IgD-negative memory B cell (primary cell): ENCODE measurements around the gene EPHA10. TPM values are rescaled to one million over a fixed set of nuclear protein-coding genes. Genes with fewer than 3 reads are reported as not detected.

Experiments
- H3K27ac Mint-ChIP-seq, 3 donors: one replicate each; pipeline ENCODE4 v1.8.0; 2020 to 2022; ENCODE audit warnings: mild to moderate bottlenecking in 3 of 3, mixed read lengths in 3 of 3, moderate library complexity in 1 of 3
- H3K27me3 Mint-ChIP-seq: one replicate; pipeline ENCODE4 v1.8.0; 2021; ENCODE audit warnings: mixed read lengths
- H3K36me3 Mint-ChIP-seq: one replicate; pipeline ENCODE4 v1.8.0; 2020; ENCODE audit warnings: mild to moderate bottlenecking, mixed read lengths
- H3K4me1 Mint-ChIP-seq, 3 donors: one replicate each; pipeline ENCODE4 v1.8.0; 2020 to 2022; ENCODE audit warnings: mixed read lengths in 3 of 3, mild to moderate bottlenecking in 1 of 3
- H3K4me3 Mint-ChIP-seq, 4 donors: one replicate each; pipeline ENCODE4 v1.8.0; 2020 to 2022; ENCODE audit warnings: mild to moderate bottlenecking in 4 of 4, mixed read lengths in 4 of 4, moderate library complexity in 3 of 4
- H3K9me3 Mint-ChIP-seq, 3 donors: one replicate each; pipeline ENCODE4 v1.8.0; 2020 to 2021; ENCODE audit warnings: mixed read lengths in 3 of 3, mild to moderate bottlenecking in 1 of 3
- polyA plus RNA-seq: library from polyadenylated mRNA; unstranded; fragments of 300-500 nt; fragmentation: Illumina TruSeq; gene quantifications from one replicate; pipeline ENCODE4 v1.2.3, GENCODE V29; 2021

EPHA10 gene
- polyA plus RNA-seq, 1 donor from 2014 or later = not detected

DNA sequence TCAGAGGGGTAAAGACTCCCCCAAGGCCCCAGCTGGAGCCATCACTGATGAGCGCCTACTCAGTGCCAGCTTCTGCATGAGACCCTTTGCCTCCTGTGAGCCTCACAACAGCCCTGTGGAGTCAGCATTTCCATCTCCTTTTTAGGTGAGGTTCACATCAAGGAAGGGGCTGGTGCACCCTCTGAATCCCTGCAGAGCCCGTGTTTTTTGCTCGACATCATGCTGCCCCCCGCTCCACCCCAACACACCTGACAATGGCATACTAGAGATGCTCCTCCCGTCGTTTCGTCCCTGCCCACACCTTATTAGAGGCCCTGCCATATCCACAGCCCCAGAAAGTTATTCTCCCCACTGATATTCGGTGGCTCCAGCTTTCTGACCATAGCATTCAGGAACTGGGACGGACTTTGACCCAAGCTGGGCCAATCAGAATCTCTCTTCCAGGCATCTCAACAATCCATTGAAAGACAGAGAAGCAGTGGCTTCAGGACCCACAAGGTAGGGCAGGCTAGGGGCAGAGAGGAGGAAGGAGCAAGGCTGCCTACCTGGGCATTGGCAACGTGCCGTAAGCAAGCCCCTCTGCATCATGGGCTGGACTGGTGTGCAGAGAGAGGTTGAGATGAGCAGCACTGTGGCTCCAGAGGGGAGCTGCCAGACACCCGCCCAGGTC, 32.7 kb downstream of the EPHA10 start:
- Mint-ChIP-seq H3K27me3 (peaks cover 30% of the 10 kb centered on the region), H3K36me3 (peaks cover 2% of the 10 kb centered on the region), H3K27ac (no peak overlapping the region), H3K4me3 (no peak overlapping the region), H3K9me3 (peaks cover 0 to 3% (median 0%) of the 10 kb centered on the region in 3 donors), H3K4me1 (peaks cover 0 to 1% (median 0%) of the 10 kb centered on the region in 3 donors)

DNA sequence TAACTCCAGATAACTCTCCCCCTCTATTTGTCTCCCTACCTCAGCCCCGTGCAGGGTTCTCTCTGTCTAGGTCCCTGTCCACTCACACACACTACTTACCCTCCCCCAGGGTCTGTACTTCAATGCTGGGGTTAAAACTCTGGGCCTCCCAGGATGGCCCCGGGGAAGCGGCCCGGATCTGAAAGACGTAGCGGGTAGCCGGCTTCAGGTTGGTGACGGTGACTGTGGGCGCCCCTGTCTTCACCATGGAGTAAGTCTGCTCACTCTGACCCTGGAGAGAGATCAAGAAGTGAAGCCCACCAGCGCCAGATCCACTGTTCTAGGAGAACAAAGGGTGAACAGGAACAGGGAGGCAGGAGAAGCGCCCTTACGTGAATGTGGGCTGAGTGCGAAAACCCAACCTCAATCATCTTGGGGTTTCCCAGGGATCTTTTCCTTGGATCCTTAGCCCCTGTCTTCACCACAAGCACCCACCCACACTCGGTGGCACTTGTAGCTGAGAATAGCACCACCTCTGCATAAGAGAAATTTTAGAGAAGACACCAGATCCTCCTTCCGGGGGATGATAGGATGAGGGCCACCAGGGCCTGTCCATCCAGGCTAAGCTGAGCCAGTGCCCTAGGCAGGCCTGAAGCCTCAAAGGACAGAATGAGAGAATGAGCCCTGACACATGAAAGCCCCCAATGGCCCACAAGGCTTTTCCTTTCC, 33.5 kb downstream of the EPHA10 start:
- no peak overlapping the region for H3K4me3 Mint-ChIP-seq
- no peaks in the 10 kb centered on the region for H3K4me1 Mint-ChIP-seq
- peaks cover 30% of the 10 kb centered on the region for H3K27me3 Mint-ChIP-seq
- peaks cover 2% of the 10 kb centered on the region for H3K36me3 Mint-ChIP-seq
- peaks cover 0 to 3% (median 0%) of the 10 kb centered on the region in 3 donors for H3K9me3 Mint-ChIP-seq
- H3K27ac Mint-ChIP-seq = no peak overlapping the region

DNA sequence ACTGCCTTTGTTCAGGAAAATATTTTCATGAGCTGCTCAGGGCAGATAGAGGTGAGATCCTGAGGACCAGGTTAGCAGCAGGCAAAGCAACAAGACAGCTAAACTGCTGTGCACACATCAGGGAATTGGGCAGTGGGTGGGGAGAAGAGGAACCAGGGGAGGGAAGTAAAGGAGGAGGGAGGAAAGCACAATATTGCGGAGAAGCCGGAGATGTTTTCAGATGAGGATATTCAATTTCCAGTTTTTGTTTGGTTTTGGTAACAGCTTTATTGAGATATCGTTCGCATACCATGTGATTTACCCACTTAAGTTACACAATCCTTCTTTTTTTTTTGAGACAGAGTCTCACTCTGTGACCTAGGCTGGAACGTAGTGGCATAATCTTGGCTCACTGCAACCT, 34.5 kb downstream of the EPHA10 start:
- Mint-ChIP-seq H3K36me3 (peaks cover 2% of the 10 kb centered on the region), H3K27me3 (peaks cover 23% of the 10 kb centered on the region), H3K4me1 (no peaks in the 10 kb centered on the region), H3K9me3 (no peaks in the 10 kb centered on the region), H3K4me3 (no peak overlapping the region), H3K27ac (no peak overlapping the region)

DNA sequence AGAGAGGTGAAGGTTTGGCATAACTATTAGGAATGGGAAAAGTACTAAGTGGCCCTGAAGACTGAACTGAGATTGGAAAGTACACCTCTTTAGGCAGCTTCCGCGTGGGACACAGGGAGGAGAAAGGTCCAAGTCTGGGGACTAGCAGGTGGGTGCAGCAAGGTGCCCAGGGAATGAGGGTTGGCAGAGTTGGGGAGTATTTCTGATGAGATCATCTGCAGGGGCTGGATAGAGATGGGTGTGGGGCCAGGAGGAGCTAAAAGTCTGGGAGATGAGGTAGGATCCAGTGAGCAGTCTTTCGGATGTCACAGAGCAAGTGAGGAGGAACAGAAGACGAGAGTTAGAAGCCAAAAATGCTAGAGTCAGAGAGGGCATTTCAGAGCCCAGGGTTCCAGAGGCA, 36.5 kb downstream of the EPHA10 start:
- peaks cover 7% of the 10 kb centered on the region for H3K36me3 Mint-ChIP-seq
- no peak overlapping the region for H3K27ac Mint-ChIP-seq
- peaks cover 12% of the 10 kb centered on the region for H3K27me3 Mint-ChIP-seq
- peaks cover 0 to 2% (median 0%) of the 10 kb centered on the region in 3 donors for H3K4me1 Mint-ChIP-seq
- H3K4me3 Mint-ChIP-seq = no peak overlapping the region
- peaks cover 0 to 2% (median 0%) of the 10 kb centered on the region in 3 donors for H3K9me3 Mint-ChIP-seq

DNA sequence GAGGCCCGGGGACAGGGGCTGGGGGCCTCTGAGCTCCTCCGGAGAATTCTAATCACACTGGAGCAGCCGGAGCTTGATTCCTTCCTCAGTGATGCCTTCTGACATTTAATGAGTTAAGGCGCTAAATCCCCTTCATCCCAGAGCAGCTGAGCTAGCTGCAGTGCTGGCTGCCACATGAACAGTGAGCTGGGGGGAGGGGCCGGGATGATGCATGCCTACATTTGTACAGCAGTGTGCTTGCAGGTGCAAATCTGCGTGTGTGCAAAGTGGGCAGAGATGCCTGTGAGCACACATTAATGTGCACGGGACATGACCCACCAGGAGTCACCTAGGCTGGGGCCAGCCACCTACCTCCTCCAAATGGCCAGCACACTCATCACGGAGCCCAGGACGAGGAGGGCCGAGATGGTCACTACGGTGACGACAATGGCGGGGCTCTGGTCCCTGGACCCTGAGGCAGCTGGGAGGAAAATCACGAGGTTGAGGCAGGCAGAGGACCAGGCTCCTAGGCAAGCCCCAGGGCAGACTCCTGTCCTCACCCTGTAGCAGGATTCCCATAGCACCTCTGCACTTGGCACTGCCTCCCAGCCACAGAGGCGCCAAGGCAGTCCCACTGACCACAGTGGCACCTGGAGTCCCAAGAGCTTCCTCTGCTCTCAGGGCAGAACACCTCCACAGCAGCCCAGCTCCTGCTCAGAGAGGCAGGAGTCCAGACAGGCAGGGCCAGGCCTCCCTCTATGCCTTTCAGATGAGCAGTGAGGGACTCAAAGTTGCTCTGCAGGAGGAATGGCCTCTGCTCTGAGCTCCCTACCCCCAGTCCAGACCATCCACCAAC, 38.0 kb downstream of the EPHA10 start:
- Mint-ChIP-seq H3K9me3 (peaks cover 0 to 2% (median 0%) of the 10 kb centered on the region in 3 donors), H3K4me1 (peaks cover 0 to 2% (median 0%) of the 10 kb centered on the region in 3 donors), H3K27ac (no peak overlapping the region), H3K36me3 (peaks cover 7% of the 10 kb centered on the region), H3K27me3 (peaks cover 6% of the 10 kb centered on the region), H3K4me3 (no peak overlapping the region)

DNA sequence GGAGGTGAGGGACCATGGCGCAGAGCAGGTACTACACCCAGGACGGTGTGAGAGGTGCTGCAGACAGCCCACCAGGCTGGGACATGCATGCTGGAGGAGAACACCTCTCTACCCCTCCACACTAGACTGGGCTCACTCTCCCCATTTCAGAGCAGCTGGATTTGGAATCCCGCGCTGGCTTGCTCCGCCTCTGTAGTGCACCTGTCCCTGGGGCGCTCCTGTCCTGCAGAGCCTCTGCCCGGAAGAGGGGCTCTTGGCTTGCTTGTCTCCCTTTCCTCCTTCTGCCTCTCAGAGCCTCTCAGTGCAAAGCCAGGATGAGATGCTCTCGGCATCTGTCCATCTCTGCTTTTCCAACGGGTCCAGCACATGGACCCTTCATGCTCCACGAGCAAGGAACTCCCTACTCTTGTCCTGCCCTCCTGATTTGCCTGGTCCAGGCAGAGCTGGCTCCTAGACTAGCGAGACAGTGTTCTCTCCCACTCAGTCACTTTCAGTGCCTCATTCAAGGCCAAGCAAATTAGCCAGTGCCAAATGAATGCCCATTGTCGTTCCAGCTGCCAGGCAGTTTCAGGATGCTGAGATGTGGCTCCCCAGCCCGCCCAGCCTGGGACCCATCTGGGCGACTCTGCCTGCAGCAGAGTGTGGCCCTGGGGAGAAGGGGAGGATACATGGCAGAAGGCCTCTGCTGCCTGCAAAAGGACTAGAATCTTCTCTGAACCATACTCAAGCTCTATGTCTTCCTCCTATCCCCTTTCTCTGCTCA, 38.9 kb downstream of the EPHA10 start:
- peaks cover 7% of the 10 kb centered on the region for H3K36me3 Mint-ChIP-seq
- H3K27ac Mint-ChIP-seq = no peak overlapping the region
- peaks cover 0 to 2% (median 0%) of the 10 kb centered on the region in 3 donors for H3K9me3 Mint-ChIP-seq
- peaks cover 0 to 2% (median 0%) of the 10 kb centered on the region in 3 donors for H3K4me1 Mint-ChIP-seq
- H3K27me3 Mint-ChIP-seq = peaks cover 3% of the 10 kb centered on the region
- no peak overlapping the region for H3K4me3 Mint-ChIP-seq

DNA sequence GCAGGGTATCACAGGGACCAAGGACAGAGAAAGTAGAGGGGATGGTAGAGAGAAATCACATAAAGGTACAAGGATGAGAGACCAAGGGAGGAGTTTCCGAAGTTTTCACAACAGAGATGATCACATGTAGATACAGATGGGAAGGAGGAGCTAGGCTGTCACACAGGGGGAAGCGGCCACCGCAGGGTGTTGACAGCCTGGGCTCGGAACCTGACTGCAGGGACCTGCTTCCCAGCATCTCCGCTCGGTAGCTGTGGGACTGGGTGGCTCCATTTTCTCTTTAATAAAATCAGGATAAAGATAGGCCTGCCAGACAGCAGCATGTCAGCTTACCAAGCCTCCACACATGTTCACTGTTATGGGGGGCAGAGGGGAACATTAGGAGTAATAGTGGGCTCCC, 40.3 kb downstream of the EPHA10 start:
- peak overlapping the region in 1 of 3 donors; percentile 84 for H3K27ac Mint-ChIP-seq
- peaks cover 0 to 2% (median 0%) of the 10 kb centered on the region in 3 donors for H3K4me1 Mint-ChIP-seq
- no peak overlapping the region for H3K4me3 Mint-ChIP-seq
- H3K9me3 Mint-ChIP-seq = peaks cover 0 to 2% (median 0%) of the 10 kb centered on the region in 3 donors
- peaks cover 7% of the 10 kb centered on the region for H3K36me3 Mint-ChIP-seq
- no peaks in the 10 kb centered on the region for H3K27me3 Mint-ChIP-seq

DNA sequence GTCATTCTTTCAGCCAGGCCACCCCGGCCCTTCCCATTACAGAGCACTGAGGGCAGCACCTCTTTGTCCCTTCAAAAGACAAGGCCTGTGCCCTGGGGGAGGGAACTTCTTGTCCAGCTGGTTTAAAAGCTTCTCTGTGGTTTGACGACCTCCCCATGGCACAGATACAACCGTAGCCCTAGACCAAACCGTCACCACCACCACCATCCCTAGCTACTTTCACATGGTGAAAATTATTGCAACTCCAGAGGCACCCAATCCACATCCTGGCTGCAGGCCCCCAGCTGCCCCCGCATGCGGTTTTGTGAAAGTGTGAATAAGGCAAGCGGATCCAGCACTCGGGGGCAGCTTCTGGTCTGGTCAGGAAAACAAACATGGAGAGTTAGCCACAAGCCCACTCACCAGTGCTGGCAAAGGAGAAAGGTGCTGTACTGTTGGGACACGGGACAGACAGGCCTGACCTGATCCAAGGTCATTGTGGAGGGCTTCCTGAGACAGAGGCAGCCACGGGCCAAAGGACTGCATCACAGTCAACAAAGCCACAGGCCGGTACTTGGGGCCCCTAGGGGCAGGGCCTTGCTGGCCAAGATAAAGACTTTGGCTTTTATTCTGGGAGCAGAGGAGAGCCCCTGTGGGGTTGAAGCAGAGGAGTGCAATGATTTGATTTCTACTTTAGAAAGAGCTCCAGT, 41.4 kb downstream of the EPHA10 start:
- Mint-ChIP-seq H3K4me1 (peaks cover 0 to 2% (median 0%) of the 10 kb centered on the region in 3 donors), H3K9me3 (peaks cover 0 to 2% (median 0%) of the 10 kb centered on the region in 3 donors), H3K27ac (no peak overlapping the region), H3K4me3 (no peak overlapping the region), H3K27me3 (peaks cover 3% of the 10 kb centered on the region), H3K36me3 (peaks cover 7% of the 10 kb centered on the region)

DNA sequence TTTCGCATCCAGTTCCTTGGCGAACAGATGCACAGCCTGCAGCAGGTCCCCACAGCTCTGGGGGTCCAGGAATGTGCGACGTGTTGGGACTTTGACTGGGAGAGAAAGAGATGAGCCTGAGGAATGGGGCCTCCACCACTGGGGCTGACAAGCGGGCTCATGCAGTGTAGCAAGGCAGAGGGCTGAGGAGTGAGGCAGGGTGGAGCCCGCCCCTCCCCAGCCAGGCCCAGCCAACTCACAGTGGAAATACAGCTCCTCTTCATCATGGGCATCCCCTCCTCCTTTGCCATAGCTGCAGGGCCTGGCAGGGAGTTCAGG, 41.9 kb downstream of the EPHA10 start:
- Mint-ChIP-seq H3K36me3 (peaks cover 6% of the 10 kb centered on the region), H3K4me3 (no peak overlapping the region), H3K9me3 (peaks cover 0 to 2% (median 0%) of the 10 kb centered on the region in 3 donors), H3K4me1 (peaks cover 0 to 2% (median 0%) of the 10 kb centered on the region in 3 donors), H3K27ac (no peak overlapping the region), H3K27me3 (peaks cover 3% of the 10 kb centered on the region)

DNA sequence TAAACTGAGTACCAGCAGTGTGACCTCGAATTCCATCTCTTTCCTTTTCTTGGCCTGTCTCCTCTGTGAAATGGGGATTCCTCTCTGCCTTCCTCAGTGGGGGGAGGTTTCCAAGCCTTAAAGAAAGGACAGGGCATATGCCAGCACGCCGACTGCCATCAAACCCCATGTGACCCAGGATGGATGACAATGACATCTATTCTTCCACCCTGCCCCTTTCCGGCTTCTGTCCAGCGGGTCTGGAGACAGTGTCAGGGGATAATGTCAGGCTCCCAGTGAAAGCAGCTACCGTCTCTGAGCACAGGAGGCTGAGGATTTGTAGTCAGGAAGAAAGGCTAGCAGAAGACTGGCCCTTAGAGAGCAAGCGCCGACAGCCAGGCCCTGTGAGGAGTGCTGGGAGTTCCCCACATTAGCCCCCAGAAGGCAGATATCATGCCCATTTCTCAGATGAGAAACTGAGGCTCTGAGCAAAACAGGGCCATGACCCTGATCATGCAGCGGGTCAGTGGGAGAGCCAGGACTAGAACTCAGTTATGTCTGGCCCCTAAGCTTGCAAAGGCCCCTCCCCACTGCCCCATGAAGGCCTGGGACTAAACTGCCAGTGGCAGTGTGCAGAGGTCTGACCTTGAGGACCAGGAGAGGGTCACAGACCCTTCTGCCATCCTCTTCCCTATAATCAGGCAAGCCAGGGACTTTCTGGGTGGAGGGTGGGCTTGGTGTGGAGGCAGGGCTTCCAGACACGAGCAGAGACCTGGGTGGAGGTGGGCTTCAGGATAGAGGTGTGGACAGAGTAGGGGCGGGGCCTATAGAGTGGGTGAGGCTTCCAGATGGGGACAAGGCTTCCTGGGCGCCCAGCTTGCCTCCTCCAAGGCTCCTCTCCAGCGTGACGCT, 42.5 kb downstream of the EPHA10 start:
- Mint-ChIP-seq H3K9me3 (peaks cover 0 to 2% (median 0%) of the 10 kb centered on the region in 3 donors), H3K4me3 (no peak overlapping the region), H3K36me3 (peaks cover 6% of the 10 kb centered on the region), H3K27ac (no peak overlapping the region), H3K4me1 (peaks cover 0 to 2% (median 0%) of the 10 kb centered on the region in 3 donors), H3K27me3 (peaks cover 3% of the 10 kb centered on the region)

DNA sequence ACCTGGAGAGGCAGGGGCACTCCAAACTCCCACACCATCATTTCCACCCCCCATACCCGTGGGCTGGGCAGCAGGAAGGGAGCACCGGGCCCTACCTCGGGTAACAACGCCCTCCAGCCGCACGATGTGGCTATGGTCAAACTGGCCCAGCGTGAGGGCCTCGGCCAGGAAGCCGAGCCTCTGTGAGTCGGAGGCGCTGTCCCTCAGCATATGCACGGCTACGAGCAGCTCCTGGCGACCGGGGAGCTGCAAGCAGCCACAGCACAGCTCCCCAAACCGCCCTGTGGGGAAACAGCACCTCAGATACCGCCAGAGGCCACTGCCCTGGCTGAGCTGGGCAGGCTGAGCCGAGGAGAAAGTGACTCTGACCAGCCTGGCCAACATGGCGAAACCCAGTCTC, 43.4 kb downstream of the EPHA10 start:
- Mint-ChIP-seq H3K36me3 (peaks cover 6% of the 10 kb centered on the region), H3K27me3 (peaks cover 3% of the 10 kb centered on the region), H3K4me3 (no peak overlapping the region), H3K4me1 (peaks cover 0 to 2% (median 0%) of the 10 kb centered on the region in 3 donors), H3K27ac (no peak overlapping the region), H3K9me3 (peaks cover 0 to 2% (median 0%) of the 10 kb centered on the region in 3 donors)

DNA sequence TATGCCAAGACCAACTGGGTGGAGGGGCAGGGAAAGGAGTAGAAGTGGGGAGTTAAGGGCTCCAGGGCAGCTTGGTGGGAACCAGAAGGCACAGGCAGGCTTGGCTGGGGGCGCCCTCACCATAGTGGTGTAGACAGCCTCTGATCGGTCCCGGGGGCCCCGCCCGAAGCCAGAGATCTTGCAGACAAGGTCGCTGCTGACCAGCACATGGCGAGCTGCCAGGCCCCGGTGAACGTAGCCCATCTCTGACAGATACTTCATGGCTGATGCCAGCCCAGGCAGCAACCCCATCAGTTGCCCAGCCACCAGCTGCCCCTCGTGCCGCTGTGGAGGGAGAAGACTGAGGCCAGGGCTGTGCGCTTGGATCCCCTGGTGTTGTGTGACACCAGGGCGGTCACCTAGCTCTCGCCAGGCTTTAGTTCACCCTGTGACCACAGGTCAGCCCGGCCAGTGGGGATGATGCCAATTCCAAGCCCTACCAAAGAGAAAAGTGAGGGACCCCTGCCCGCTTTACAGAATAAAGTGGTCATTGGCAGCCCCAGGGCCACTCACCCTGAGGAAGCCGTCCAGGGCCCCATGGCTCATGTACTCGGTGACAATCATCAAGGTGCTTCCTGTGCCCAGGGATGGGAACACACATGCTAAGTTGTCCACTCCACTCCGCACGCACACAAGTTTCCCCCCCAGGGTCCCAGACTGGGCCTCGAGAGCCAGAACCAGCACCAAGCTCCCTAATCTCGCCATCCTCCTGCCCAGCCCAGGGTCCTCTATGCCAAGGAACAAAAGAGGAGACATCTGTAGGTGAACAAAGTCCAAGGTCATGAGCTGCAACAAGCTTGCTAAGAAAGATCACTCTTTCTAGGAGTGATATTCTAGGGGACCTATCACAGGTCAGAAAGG, 44.4 kb downstream of the EPHA10 start:
- peaks cover 6% of the 10 kb centered on the region for H3K36me3 Mint-ChIP-seq
- peaks cover 3% of the 10 kb centered on the region for H3K27me3 Mint-ChIP-seq
- peaks cover 0 to 2% (median 0%) of the 10 kb centered on the region in 3 donors for H3K4me1 Mint-ChIP-seq
- no peak overlapping the region for H3K4me3 Mint-ChIP-seq
- no peak overlapping the region for H3K27ac Mint-ChIP-seq
- H3K9me3 Mint-ChIP-seq = peaks cover 0 to 2% (median 0%) of the 10 kb centered on the region in 3 donors
